GM12878 (cell line): ENCODE measurements around the gene DCC. TPM values are rescaled to one million over a fixed set of nuclear protein-coding genes. Genes with fewer than 3 reads are reported as not detected.

Source experiments
- ATAC-seq: fragments of 200-7000 bp; cut with Tn5 transposase; 3 replicates; pipeline ENCODE4 v1.9.1; 2020; ENCODE audit warnings: mild to moderate bottlenecking, moderate library complexity
- BruUV-seq: library from RNA; stranded (reverse); fragments of 400-500 nt; replicated peaks from 2 replicates; lab custom pipeline; 2021; lab: Mats Ljungman, UMichigan
- CTCF ChIA-PET: fragments of 300-600 bp; sonication (Branson Sonifier 250); formaldehyde crosslinking; extraction: SDS; loops from one replicate; lab custom pipeline; 2021; ENCODE audit warnings: inconsistent platforms; lab: Yijun Ruan, JAX
- POLR2A ChIA-PET: fragments of 350-600 bp; formaldehyde crosslinking; extraction: SDS; loops from one replicate; lab custom pipeline; 2021; ENCODE audit warnings: inconsistent platforms; lab: Charles Lee
- RAD21 ChIA-PET: fragments of 300-600 bp; sonication (Branson Sonifier 250); formaldehyde crosslinking; loops from one replicate; lab custom pipeline; 2023; ENCODE audit warnings: antibody characterized with exemption; ENCODE audit not compliant: unreplicated experiment; lab: Charles Lee
- SMC1A ChIA-PET: fragments of 300-600 bp; sonication (Branson Sonifier 250); formaldehyde crosslinking; loops from one replicate; lab custom pipeline; 2023; ENCODE audit not compliant: unreplicated experiment, uncharacterized antibody; lab: Charles Lee
- DNase-seq: peaks from one replicate; pipeline ENCODE4 v3.0.0-alpha.2; 2011; ENCODE audit warnings: low read depth, low spot score
- FAIRE-seq: peaks from 3 replicates; lab custom pipeline; 2011; peaks lifted over from hg19 to GRCh38; lab: Jason Lieb, UNC
- H2AFZ ChIP-seq: 2 replicates; pipeline ENCODE4 v1.6.0; 2011; ENCODE audit warnings: low read depth, low read length, control low read depth; ENCODE audit not compliant: control insufficient read depth
- H3K27ac ChIP-seq: 2 replicates; pipeline ENCODE4 v1.5.1; 2011; ENCODE audit warnings: control low read depth; ENCODE audit not compliant: control insufficient read depth, insufficient read depth
- H3K27me3 ChIP-seq, 2 experiments: replicated peaks in 1 of 2; 2 replicates each; pipeline versions ENCODE4 v1.6.0 to v1.6.1; 2011; ENCODE audit warnings: low read length in 1 of 2; ENCODE audit not compliant: control insufficient read depth in 2 of 2, insufficient read depth in 2 of 2
- H3K36me3 ChIP-seq, 2 experiments: 2 replicates each; pipeline ENCODE4 v1.5.1; 2011; ENCODE audit warnings: low read length in 1 of 2; ENCODE audit not compliant: control insufficient read depth in 2 of 2, insufficient read depth in 2 of 2
- H3K4me1 ChIP-seq: 2 replicates; pipeline ENCODE4 v1.6.1; 2011; ENCODE audit warnings: mild to moderate bottlenecking, low read length, moderate library complexity, mixed read lengths; ENCODE audit not compliant: control insufficient read depth, insufficient read depth
- H3K4me2 ChIP-seq: 2 replicates; pipeline ENCODE4 v1.6.0; 2011; ENCODE audit warnings: control low read depth; ENCODE audit not compliant: control insufficient read depth, insufficient read depth
- H3K4me3 ChIP-seq: fragments of 200-600 bp; sonication (generic); 2 replicates; pipeline ENCODE4 v1.5.1; 2016
- H3K79me2 ChIP-seq: 2 replicates; pipeline ENCODE4 v1.6.0; 2011; ENCODE audit warnings: low read length; ENCODE audit not compliant: control insufficient read depth, insufficient read depth
- H3K9ac ChIP-seq: 2 replicates; pipeline ENCODE4 v1.8.0; 2011; ENCODE audit warnings: low read length, control low read depth, mixed read lengths; ENCODE audit not compliant: control insufficient read depth, insufficient read depth
- H3K9me3 ChIP-seq: replicated peaks from 3 replicates; pipeline ENCODE4 v1.5.1; 2011; ENCODE audit warnings: mild to moderate bottlenecking, low read length; ENCODE audit not compliant: control insufficient read depth, insufficient read depth
- H4K20me1 ChIP-seq: 2 replicates; pipeline ENCODE4 v1.6.0; 2011; ENCODE audit not compliant: control insufficient read depth, insufficient read depth
- CREB1 ChIP-seq: IDR thresholded peaks from 2 replicates; pipeline ENCODE4 v1.6.1; 2012; ENCODE audit warnings: low read depth, mild to moderate bottlenecking, inconsistent platforms
- EP300 ChIP-seq, 2 experiments: fragments of 150-350 bp in 1 of 2; IDR thresholded peaks; 2 replicates each; pipeline ENCODE4 v1.6.1; 2011 to 2012; ENCODE audit warnings: low read depth in 2 of 2, low read length in 2 of 2, borderline replicate concordance in 1 of 2, improper control_type of control experiment in 1 of 2, inconsistent platforms in 1 of 2; ENCODE audit not compliant: control insufficient read depth in 1 of 2
- MEF2B ChIP-seq: fragments of 450-650 bp; IDR thresholded peaks from 2 replicates; pipeline ENCODE4 v1.6.1; 2018; ENCODE audit warnings: mild to moderate bottlenecking, moderate library complexity; ENCODE audit not compliant: partially characterized antibody, poor library complexity, severe bottlenecking
- MYC ChIP-seq: IDR thresholded peaks from 2 replicates; pipeline ENCODE4 v1.6.1; 2011; ENCODE audit warnings: mild to moderate bottlenecking, low read length, moderate library complexity, inconsistent platforms; ENCODE audit not compliant: insufficient read depth, insufficient replicate concordance, insufficient read length, severe bottlenecking
- SIN3A ChIP-seq: IDR thresholded peaks from 2 replicates; pipeline ENCODE4 v1.6.1; 2012; ENCODE audit warnings: low read depth, low read length, improper control_type of control experiment
- SPI1 ChIP-seq: IDR thresholded peaks from 2 replicates; pipeline ENCODE4 v1.6.1; 2011; ENCODE audit warnings: low read depth, mild to moderate bottlenecking, low read length, moderate library complexity, borderline replicate concordance; ENCODE audit not compliant: insufficient read depth
- TCF12 ChIP-seq: IDR thresholded peaks from 2 replicates; pipeline ENCODE4 v1.6.1; 2011; ENCODE audit warnings: low read depth, mild to moderate bottlenecking, low read length
- ZBED1 ChIP-seq: IDR thresholded peaks from 2 replicates; pipeline ENCODE4 v1.6.1; 2016; ENCODE audit warnings: borderline replicate concordance
- WGBS: methylation state at CpG from one replicate; pipeline ENCODE4 v1.1.6; 2016; ENCODE audit warnings: low lambda C conversion rate; ENCODE audit not compliant: insufficient replicate concordance, insufficient coverage; ENCODE audit errors: missing lambda C conversion rate; 5-methylcytosine and 5-hydroxymethylcytosine counted together
- in situ Hi-C: fragments of 300-500 bp; cut with MboI; formaldehyde crosslinking; loops from 9 replicates; pipeline ENCODE4 v1.14.3; 2018; ENCODE audit warnings: mixed read lengths
- intact Hi-C: fragments of 100-400 bp; cut with micrococcal nuclease; formaldehyde crosslinking; loops from one replicate; pipeline ENCODE4 v1.14.2; 2022; ENCODE audit not compliant: unreplicated experiment
- polyA plus RNA-seq, 11 experiments: library from polyadenylated mRNA; depleted of rRNA in 4 of 11; unstranded in 6 of 11; stranded (reverse) in 5 of 11; fragments of >200 nt; fragmentation: Nextera tagmentation in 4 of 11; fragmentation: Illumina TruSeq in 1 of 11; extraction: Ambion mirVana in 4 of 11; extraction: Trizol in 1 of 11; gene quantifications; 1 replicate in 1 of 11; 2 replicates in 10 of 11; pipeline versions ENCODE4 v1.2.1 to v1.2.3, GENCODE V29; 2011 to 2016; ENCODE audit warnings: inconsistent platforms in 2 of 11, missing spikeins in 2 of 11, low read depth in 1 of 11
- total RNA-seq, 4 experiments: library from RNA; depleted of rRNA in 3 of 4; stranded (reverse); fragments of >200 nt in 3 of 4; fragmentation: Illumina TruSeq in 1 of 4; extraction: Trizol in 1 of 4; gene quantifications; 2 replicates each; pipeline versions ENCODE4 v1.2.1 to v1.2.3, GENCODE V29; 2013 to 2021
- TF ChIP-seq, protein P1 (sequence below): fragments of 450-650 bp; IDR thresholded peaks from 2 replicates; pipeline ENCODE4 v1.6.1; 2017; ENCODE audit warnings: mild to moderate bottlenecking
- TF ChIP-seq, protein P2 (sequence below): fragments of 150-350 bp; IDR thresholded peaks from 2 replicates; pipeline ENCODE4 v1.6.1; 2014; ENCODE audit warnings: mild to moderate bottlenecking, low read depth, low read length
- TF ChIP-seq, protein P3 (sequence below), 3 experiments: IDR thresholded peaks in 2 of 3; conservative IDR thresholded peaks in 1 of 3; 2 replicates each; pipeline ENCODE4 v1.5.1; 2011; ENCODE audit warnings: low read depth in 3 of 3, low read length in 3 of 3, mild to moderate bottlenecking in 3 of 3, control low read depth in 2 of 3, moderate library complexity in 2 of 3, inconsistent platforms in 1 of 3, mixed read lengths in 1 of 3; ENCODE audit not compliant: control insufficient read depth in 2 of 3, insufficient read depth in 1 of 3; ENCODE audit errors: extremely low read depth in 1 of 3
- TF ChIP-seq, protein P4 (sequence below): fragments of 450-650 bp; IDR thresholded peaks from 2 replicates; pipeline ENCODE4 v1.6.1; 2014; ENCODE audit warnings: mild to moderate bottlenecking
- TF ChIP-seq, protein P5 (sequence below): IDR thresholded peaks from 2 replicates; pipeline ENCODE4 v1.6.1; 2012; ENCODE audit warnings: low read length, inconsistent platforms

Gene DCC
- total and polyA plus RNA-seq, 10 of the 15 experiments (the other 5 are each of a cell fraction or from before 2014, with no cell fraction given), result 0.01 TPM; not detected in 9

DNA sequence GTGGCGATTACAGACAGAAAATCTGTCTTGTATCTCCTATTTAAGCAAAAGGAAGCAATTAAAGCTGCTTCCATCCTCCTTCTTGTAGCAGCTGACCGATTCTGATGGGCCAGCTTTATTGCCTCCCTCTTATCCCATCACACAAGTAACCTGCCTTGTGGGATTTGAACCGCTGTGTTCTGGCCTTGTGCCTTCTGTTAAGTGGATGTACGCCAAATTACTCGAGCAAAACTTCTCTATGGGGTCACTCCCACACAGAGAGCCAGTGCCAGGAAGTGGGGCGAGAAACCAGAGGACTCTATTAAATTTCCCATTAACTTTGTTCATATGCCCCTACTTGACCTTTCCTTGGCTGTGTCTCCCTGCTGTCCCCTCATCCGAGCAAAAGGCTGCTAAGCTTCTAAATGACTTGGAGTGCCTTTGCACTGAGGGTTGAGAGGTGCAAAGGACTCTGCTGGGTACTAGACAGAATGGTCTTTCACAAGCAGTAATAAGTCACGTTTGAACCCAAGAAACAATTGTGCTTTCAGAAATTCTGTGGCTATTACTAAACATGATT is 1212.0 kb downstream of the DCC start:
- Histone ChIP-seq H3K4me2 (no peak overlapping the region), H3K4me3 (no peak overlapping the region), H2AFZ (no peak overlapping the region), H3K4me1 (no peaks in the 10 kb centered on the region), H3K79me2 (no peaks in the 10 kb centered on the region), H3K27me3 (no peaks in the 10 kb centered on the region), H3K9ac (no peak overlapping the region), H3K9me3 (no peaks in the 10 kb centered on the region), H3K36me3 (no peaks in the 10 kb centered on the region), H3K27ac (no peak overlapping the region), H4K20me1 (no peaks in the 10 kb centered on the region)
- ChIA-PET POLR2A (no interaction called here), SMC1A (no interaction called here), CTCF (interaction anchor here (1.6 kb wide), 1 partner anchor 576 kb away, joined by 3 read pairs; no protein-coding TSS in a partner anchor), RAD21 (no interaction called here)
- no peak for DNase-seq
- 17% methylated on average over 8 of the region's 8 CpGs for WGBS
- intact Hi-C loops (no loop called here), in situ Hi-C loops (no loop called here)
- TF ChIP-seq EP300 (IDR thresholded peaks at IDR 0.05; ENCODE audit: borderline replicate concordance in 1 of 2, control insufficient read depth in 1 of 2, low read depth in 2 of 2, low read length in 2 of 2), result no peak
- no peak for TF ChIP-seq CREB1
- TF ChIP-seq TCF12, result no peak
- TF ChIP-seq, protein P1, sequence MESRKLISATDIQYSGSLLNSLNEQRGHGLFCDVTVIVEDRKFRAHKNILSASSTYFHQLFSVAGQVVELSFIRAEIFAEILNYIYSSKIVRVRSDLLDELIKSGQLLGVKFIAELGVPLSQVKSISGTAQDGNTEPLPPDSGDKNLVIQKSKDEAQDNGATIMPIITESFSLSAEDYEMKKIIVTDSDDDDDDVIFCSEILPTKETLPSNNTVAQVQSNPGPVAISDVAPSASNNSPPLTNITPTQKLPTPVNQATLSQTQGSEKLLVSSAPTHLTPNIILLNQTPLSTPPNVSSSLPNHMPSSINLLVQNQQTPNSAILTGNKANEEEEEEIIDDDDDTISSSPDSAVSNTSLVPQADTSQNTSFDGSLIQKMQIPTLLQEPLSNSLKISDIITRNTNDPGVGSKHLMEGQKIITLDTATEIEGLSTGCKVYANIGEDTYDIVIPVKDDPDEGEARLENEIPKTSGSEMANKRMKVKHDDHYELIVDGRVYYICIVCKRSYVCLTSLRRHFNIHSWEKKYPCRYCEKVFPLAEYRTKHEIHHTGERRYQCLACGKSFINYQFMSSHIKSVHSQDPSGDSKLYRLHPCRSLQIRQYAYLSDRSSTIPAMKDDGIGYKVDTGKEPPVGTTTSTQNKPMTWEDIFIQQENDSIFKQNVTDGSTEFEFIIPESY, result no peak
- TF ChIP-seq, protein P2, sequence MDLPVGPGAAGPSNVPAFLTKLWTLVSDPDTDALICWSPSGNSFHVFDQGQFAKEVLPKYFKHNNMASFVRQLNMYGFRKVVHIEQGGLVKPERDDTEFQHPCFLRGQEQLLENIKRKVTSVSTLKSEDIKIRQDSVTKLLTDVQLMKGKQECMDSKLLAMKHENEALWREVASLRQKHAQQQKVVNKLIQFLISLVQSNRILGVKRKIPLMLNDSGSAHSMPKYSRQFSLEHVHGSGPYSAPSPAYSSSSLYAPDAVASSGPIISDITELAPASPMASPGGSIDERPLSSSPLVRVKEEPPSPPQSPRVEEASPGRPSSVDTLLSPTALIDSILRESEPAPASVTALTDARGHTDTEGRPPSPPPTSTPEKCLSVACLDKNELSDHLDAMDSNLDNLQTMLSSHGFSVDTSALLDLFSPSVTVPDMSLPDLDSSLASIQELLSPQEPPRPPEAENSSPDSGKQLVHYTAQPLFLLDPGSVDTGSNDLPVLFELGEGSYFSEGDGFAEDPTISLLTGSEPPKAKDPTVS, result no peak
- no peak for TF ChIP-seq ZBED1
- TF ChIP-seq, protein P3, sequence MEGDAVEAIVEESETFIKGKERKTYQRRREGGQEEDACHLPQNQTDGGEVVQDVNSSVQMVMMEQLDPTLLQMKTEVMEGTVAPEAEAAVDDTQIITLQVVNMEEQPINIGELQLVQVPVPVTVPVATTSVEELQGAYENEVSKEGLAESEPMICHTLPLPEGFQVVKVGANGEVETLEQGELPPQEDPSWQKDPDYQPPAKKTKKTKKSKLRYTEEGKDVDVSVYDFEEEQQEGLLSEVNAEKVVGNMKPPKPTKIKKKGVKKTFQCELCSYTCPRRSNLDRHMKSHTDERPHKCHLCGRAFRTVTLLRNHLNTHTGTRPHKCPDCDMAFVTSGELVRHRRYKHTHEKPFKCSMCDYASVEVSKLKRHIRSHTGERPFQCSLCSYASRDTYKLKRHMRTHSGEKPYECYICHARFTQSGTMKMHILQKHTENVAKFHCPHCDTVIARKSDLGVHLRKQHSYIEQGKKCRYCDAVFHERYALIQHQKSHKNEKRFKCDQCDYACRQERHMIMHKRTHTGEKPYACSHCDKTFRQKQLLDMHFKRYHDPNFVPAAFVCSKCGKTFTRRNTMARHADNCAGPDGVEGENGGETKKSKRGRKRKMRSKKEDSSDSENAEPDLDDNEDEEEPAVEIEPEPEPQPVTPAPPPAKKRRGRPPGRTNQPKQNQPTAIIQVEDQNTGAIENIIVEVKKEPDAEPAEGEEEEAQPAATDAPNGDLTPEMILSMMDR (IDR thresholded peaks at IDR 0.05 in 2 of 3, conservative IDR thresholded peaks at IDR 0.05 in 1 of 3; ENCODE audit: control insufficient read depth in 2 of 3, extremely low read depth in 1 of 3, insufficient read depth in 1 of 3, low read depth in 3 of 3, low read length in 3 of 3), result no peak
- TF ChIP-seq MEF2B, result no peak
- no peak for TF ChIP-seq SPI1
- no peak for TF ChIP-seq SIN3A
- no peak for TF ChIP-seq MYC
- TF ChIP-seq, protein P4, sequence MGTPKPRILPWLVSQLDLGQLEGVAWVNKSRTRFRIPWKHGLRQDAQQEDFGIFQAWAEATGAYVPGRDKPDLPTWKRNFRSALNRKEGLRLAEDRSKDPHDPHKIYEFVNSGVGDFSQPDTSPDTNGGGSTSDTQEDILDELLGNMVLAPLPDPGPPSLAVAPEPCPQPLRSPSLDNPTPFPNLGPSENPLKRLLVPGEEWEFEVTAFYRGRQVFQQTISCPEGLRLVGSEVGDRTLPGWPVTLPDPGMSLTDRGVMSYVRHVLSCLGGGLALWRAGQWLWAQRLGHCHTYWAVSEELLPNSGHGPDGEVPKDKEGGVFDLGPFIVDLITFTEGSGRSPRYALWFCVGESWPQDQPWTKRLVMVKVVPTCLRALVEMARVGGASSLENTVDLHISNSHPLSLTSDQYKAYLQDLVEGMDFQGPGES, result no peak
- TF ChIP-seq, protein P5, sequence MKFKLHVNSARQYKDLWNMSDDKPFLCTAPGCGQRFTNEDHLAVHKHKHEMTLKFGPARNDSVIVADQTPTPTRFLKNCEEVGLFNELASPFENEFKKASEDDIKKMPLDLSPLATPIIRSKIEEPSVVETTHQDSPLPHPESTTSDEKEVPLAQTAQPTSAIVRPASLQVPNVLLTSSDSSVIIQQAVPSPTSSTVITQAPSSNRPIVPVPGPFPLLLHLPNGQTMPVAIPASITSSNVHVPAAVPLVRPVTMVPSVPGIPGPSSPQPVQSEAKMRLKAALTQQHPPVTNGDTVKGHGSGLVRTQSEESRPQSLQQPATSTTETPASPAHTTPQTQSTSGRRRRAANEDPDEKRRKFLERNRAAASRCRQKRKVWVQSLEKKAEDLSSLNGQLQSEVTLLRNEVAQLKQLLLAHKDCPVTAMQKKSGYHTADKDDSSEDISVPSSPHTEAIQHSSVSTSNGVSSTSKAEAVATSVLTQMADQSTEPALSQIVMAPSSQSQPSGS, result no peak
- no TSS peak for BruUV-seq
- ATAC-seq, result no peak
- no peak for FAIRE-seq
